ENCODE data around the gene PYGM.

The PYGM gene

GRCh38 chr11:64770120-64770519 lies 10.3 kb upstream of the PYGM start:
- ATAC-seq (replicated peaks; ENCODE audit: extremely low read depth, poor library complexity, severe bottlenecking) = no peak
- DNase-seq (ENCODE audit: low spot score in 2 of 2) = no peak
- Mint-ChIP-seq H3K36me3 (ENCODE audit: insufficient read depth) (peaks cover 96% of the 10 kb centered on the region), H3K27ac (ENCODE audit: low read depth) (no peak overlapping the region), H3K4me3 (no peak overlapping the region), H3K9me3 (no peaks in the 10 kb centered on the region), H3K27me3 (no peaks in the 10 kb centered on the region), H3K4me1 (peaks cover 86% of the 10 kb centered on the region)

DNA sequence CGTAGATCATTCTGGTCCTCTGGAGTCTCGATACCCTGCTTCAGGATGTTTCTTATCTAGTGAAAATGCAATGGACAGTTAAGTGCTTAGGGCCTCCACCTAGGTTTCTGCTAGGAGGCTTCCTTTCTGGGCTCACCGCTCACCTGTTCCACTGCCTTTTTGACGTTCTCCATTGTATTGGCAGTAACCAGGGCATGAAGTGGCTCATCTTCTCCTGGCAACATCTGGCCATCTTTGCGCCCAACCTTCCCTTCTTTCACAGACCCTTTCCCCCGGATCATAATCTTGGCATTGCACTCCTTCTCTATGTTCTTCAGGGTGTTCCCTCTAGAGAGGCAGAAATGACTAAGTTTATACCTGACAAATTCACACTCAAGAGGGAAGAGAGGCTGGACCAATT lies 9.5 kb upstream of the PYGM start:
- peak overlapping the region; percentile 22 for H3K27ac Mint-ChIP-seq (ENCODE audit: low read depth)
- peaks cover 88% of the 10 kb centered on the region for H3K4me1 Mint-ChIP-seq
- ATAC-seq (replicated peaks; ENCODE audit: extremely low read depth, poor library complexity, severe bottlenecking) = no peak
- no peaks in the 10 kb centered on the region for H3K9me3 Mint-ChIP-seq
- DNase-seq (ENCODE audit: low spot score in 2 of 2) = no peak
- H3K36me3 Mint-ChIP-seq (ENCODE audit: insufficient read depth) = peaks cover 96% of the 10 kb centered on the region
- no peaks in the 10 kb centered on the region for H3K27me3 Mint-ChIP-seq
- H3K4me3 Mint-ChIP-seq = peak overlapping the region; percentile 5

DNA sequence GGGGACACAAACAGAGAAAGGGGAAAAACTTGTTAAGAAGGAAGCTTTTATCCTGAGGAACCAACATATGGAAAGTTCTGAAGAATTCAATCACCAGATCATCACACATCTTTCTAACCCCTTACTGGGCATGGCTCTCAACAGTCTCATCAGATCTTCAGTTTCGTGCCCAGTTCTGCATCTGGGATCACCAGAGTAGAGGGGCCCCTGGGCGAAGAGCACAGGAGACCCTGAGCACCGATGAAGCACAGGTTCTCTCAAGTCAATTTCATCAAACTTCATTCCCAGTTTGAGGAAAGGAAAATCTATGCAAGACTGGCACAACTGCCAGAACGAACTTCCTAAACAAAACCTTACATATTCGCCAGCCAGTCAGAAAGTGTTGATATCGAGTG lies 8.5 kb upstream of the PYGM start:
- peaks cover 88% of the 10 kb centered on the region for H3K4me1 Mint-ChIP-seq

GRCh38 chr11:64767344-64768299 lies 7.8 kb upstream of the PYGM start:
- peak; percentile 71 to 85 for DNase-seq (ENCODE audit: low spot score in 2 of 2)
- Mint-ChIP-seq H3K9me3 (no peaks in the 10 kb centered on the region), H3K27me3 (no peaks in the 10 kb centered on the region), H3K27ac (ENCODE audit: low read depth) (peak overlapping the region; percentile 89), H3K36me3 (ENCODE audit: insufficient read depth) (peaks cover 95% of the 10 kb centered on the region), H3K4me1 (peaks cover 88% of the 10 kb centered on the region), H3K4me3 (peak overlapping the region; percentile 71)
- peak; percentile 16 for ATAC-seq (replicated peaks; ENCODE audit: extremely low read depth, poor library complexity, severe bottlenecking)

More for the DNA sequence above, 8.5 kb upstream of the PYGM start:
- H3K9me3 Mint-ChIP-seq = no peaks in the 10 kb centered on the region
- H3K4me3 Mint-ChIP-seq = peak overlapping the region; percentile 71
- no peak for DNase-seq (ENCODE audit: low spot score in 2 of 2)
- peaks cover 95% of the 10 kb centered on the region for H3K36me3 Mint-ChIP-seq (ENCODE audit: insufficient read depth)
- H3K27me3 Mint-ChIP-seq = no peaks in the 10 kb centered on the region
- peak overlapping the region; percentile 89 for H3K27ac Mint-ChIP-seq (ENCODE audit: low read depth)
- no peak for ATAC-seq (replicated peaks; ENCODE audit: extremely low read depth, poor library complexity, severe bottlenecking)

DNA sequence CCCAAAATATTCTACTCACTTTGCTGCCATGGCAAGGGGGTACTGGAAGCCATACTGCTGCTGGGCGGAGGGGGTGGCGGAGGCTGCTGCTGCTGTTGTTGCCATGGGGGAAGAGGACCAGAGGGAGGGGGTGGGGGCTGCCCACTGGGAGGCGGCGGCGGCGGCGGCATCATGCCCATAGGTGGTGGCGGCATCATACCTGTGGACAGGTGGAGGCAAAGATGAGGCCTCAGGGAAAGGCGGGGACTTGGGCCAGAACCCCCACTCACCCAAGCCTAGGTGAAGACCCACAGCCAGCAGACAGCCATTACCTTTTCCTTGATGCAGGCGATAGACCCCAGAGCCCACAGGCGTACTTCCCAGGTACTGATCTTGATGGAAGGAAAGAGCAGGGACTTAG lies 7.1 kb upstream of the PYGM start:
- no peaks in the 10 kb centered on the region for H3K27me3 Mint-ChIP-seq
- H3K9me3 Mint-ChIP-seq = no peaks in the 10 kb centered on the region
- H3K4me3 Mint-ChIP-seq = peak overlapping the region; percentile 53
- no peak for ATAC-seq (replicated peaks; ENCODE audit: extremely low read depth, poor library complexity, severe bottlenecking)
- H3K36me3 Mint-ChIP-seq (ENCODE audit: insufficient read depth) = peaks cover 94% of the 10 kb centered on the region
- peak overlapping the region; percentile 89 for H3K27ac Mint-ChIP-seq (ENCODE audit: low read depth)
- H3K4me1 Mint-ChIP-seq = peaks cover 88% of the 10 kb centered on the region
- no peak for DNase-seq (ENCODE audit: low spot score in 2 of 2)

DNA sequence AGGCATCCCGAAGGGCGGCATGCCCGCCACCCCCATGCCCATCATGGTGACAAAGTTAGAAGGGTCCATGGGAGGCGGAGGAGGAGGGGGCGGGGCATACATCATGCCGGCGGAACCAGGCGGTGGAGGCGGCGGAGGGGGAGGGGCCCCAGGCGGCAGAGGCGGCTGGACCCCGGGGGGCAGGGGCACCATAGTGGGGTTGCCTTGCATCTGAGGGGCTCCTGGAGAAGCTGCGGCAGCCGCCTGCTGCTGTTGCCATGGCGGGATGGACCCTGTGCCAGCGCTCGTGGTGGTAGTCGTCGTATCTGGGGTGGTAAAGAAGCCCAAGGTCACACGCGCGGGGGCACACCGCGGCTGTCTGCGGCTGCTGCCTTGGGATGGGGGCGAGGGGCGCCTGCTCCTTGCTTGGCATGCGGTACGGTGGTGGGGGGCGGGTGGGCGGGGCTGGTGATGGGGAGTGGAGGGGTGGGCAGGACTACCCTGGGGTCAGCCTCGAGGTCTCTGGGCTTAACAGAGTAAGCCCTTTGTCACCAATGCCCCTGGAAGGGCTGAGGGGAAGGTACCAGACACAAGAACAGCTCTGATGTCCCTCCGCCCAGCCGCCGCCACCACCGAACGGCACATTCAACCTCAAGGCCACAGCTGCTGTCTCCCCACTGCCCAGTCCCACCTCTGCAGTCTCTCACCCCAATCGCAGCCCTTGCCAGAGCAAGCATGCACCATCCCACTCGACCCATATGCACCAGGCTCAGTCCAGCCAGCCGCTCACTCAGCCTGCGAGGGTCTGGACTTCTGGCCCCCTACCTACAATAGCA lies 6.3 kb upstream of the PYGM start:
- Mint-ChIP-seq H3K27ac (ENCODE audit: low read depth) (peak overlapping the region; percentile 89), H3K36me3 (ENCODE audit: insufficient read depth) (peaks cover 92% of the 10 kb centered on the region)

DNA sequence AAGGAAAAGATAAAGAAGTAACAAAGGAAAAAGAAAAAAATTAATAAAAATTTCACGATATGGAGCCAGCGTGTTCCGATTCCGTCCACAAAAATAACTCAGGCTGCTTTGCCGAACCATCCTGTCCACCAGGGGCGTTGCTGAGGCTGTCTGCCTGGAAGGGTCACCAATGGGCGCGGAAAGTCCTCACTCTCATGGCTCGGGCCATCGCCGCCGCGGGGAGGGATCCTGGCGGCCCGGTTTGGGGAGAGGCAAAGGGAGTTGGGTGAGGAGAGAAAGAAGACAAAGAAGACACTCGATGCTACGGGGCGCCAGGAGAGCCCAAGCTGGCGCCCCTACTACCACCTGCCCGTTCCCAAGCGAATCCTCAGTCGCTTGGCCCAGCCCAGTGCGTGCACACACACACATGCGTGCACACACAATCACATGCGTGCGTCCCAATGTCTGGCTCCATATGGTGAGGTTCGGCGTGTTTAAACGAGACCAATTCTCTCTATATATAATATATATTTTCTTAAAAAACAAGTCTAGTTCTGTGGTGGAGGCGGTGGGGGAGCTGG lies 5.6 kb upstream of the PYGM start:
- H3K36me3 Mint-ChIP-seq (ENCODE audit: insufficient read depth) = peaks cover 90% of the 10 kb centered on the region
- H3K27me3 Mint-ChIP-seq = no peaks in the 10 kb centered on the region
- ATAC-seq (replicated peaks; ENCODE audit: extremely low read depth, poor library complexity, severe bottlenecking) = no peak
- H3K27ac Mint-ChIP-seq (ENCODE audit: low read depth) = peak overlapping the region; percentile 89
- no peaks in the 10 kb centered on the region for H3K9me3 Mint-ChIP-seq
- peaks cover 85% of the 10 kb centered on the region for H3K4me1 Mint-ChIP-seq
- H3K4me3 Mint-ChIP-seq = peak overlapping the region; percentile 76
- DNase-seq (ENCODE audit: low spot score in 2 of 2) = no peak

More for the DNA sequence above, 6.3 kb upstream of the PYGM start:
- no peaks in the 10 kb centered on the region for H3K9me3 Mint-ChIP-seq
- H3K27me3 Mint-ChIP-seq = no peaks in the 10 kb centered on the region
- peak overlapping the region; percentile 76 for H3K4me3 Mint-ChIP-seq
- DNase-seq (ENCODE audit: low spot score in 2 of 2) = no peak
- no peak for ATAC-seq (replicated peaks; ENCODE audit: extremely low read depth, poor library complexity, severe bottlenecking)
- H3K4me1 Mint-ChIP-seq = peaks cover 85% of the 10 kb centered on the region

DNA sequence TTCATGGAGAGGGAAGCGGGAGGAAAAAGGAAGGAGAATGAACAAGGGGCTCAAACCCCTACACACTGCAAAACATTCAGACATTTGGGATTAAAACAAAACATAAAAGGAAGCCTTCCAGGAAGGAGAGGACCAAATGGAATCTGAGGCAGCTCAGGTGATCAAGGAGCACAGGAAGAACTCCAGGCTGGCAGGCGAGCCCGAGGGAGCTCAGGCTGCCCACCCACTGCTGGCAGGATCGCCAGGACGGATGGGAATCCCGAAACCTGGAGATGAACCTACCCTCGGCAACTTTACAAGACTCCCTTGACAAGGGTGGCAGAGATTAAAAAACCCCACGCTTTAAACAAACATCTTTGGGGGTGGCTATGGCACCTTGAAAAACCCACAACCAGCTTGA lies 5.0 kb upstream of the PYGM start:
- DNase-seq (ENCODE audit: low spot score in 2 of 2) = no peak
- H3K36me3 Mint-ChIP-seq (ENCODE audit: insufficient read depth) = peaks cover 90% of the 10 kb centered on the region
- peaks cover 88% of the 10 kb centered on the region for H3K4me1 Mint-ChIP-seq
- H3K27ac Mint-ChIP-seq (ENCODE audit: low read depth) = peak overlapping the region; percentile 89
- ATAC-seq (replicated peaks; ENCODE audit: extremely low read depth, poor library complexity, severe bottlenecking) = no peak
- H3K9me3 Mint-ChIP-seq = no peaks in the 10 kb centered on the region
- H3K27me3 Mint-ChIP-seq = no peaks in the 10 kb centered on the region
- peak overlapping the region; percentile 76 for H3K4me3 Mint-ChIP-seq

DNA sequence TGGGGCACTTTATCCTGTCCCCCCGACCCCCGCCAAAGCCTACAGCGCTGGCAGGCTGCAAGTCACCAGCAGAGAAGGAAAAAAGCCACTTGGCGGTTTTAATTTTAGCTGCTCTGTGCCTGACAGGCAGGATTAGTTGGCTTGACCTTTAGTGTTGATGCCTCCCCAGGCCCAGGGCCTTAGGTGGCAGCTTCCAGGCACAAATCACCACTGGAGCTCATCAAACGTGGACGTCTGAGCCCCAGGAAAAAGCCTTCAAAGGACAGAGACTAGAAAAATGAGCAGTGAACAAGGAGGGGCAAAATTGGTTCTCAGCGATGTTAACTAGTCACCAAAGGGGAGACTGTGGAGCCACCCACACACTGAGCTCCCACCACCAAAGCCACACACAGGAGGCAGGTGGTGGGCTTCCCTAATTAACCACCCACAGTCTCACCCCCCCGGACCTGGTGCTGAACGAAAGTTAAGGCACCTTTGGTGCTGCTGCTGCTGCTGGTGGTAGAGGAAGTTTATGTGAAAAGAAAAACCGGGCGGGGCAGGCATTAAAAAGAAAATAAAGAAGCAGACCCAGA lies 4.4 kb upstream of the PYGM start:
- Mint-ChIP-seq H3K36me3 (ENCODE audit: insufficient read depth) (peaks cover 87% of the 10 kb centered on the region), H3K4me1 (peaks cover 86% of the 10 kb centered on the region)
- ATAC-seq (replicated peaks; ENCODE audit: extremely low read depth, poor library complexity, severe bottlenecking) = peak; percentile 70

GRCh38 chr11:64763526-64764039 lies 3.8 kb upstream of the PYGM start:
- DNase-seq (ENCODE audit: low spot score in 2 of 2) (no peak), ATAC-seq (replicated peaks; ENCODE audit: extremely low read depth, poor library complexity, severe bottlenecking) (no peak)
- peak overlapping the region; percentile 76 for H3K4me3 Mint-ChIP-seq
- peak overlapping the region; percentile 89 for H3K27ac Mint-ChIP-seq (ENCODE audit: low read depth)
- no peaks in the 10 kb centered on the region for H3K9me3 Mint-ChIP-seq
- no peaks in the 10 kb centered on the region for H3K27me3 Mint-ChIP-seq
- peaks cover 83% of the 10 kb centered on the region for H3K36me3 Mint-ChIP-seq (ENCODE audit: insufficient read depth)
- peaks cover 83% of the 10 kb centered on the region for H3K4me1 Mint-ChIP-seq

More for the DNA sequence above, 4.4 kb upstream of the PYGM start:
- peak overlapping the region; percentile 76 for H3K4me3 Mint-ChIP-seq
- no peaks in the 10 kb centered on the region for H3K9me3 Mint-ChIP-seq
- H3K27ac Mint-ChIP-seq (ENCODE audit: low read depth) = peak overlapping the region; percentile 89
- DNase-seq (ENCODE audit: low spot score in 2 of 2) = peak in 1 of 2 donors; percentile 73
- H3K27me3 Mint-ChIP-seq = no peaks in the 10 kb centered on the region

DNA sequence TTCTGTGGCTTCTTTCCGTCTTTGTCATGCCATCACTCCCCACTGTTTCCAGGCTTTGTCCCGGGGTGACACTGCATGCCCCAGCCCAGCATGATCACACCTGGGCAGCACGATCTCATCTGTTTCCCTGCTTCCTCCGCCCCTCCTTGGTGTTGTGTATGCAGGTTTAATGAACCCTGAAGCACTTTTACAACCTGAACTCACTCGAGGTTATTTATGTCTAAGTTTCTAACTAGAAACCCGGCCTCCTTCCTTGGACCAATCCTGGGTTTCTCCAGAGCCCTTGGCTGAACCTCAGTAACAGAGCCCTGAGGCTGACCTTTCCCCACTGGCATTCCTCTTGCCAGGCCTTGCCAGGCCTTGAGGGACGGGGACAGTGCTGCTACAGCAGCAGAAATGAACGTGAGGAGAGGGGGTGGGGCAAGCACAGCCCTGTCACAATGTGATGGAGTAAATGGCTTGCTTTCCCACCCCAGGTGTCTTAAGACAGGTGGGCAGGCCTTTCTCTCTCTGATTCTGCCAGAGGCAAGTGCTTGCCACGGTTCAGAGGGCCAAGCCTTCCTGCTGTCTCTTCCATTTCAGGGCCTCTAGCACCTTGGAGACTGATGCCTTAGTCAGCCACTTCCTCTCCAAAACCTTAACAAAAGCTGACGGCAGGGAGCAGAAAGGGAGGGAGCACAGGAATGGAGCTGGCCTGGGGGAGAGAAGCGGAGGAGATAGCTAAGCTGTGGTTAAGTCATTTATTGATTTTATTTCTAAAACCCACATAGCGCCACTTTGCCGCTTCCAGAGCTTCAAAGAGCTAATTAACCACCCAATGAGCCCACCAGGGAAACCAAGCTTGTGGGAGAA lies 3.1 kb upstream of the PYGM start:
- Mint-ChIP-seq H3K36me3 (ENCODE audit: insufficient read depth) (peaks cover 78% of the 10 kb centered on the region), H3K4me3 (peak overlapping the region; percentile 76), H3K27me3 (no peaks in the 10 kb centered on the region), H3K4me1 (peaks cover 78% of the 10 kb centered on the region), H3K27ac (ENCODE audit: low read depth) (peak overlapping the region; percentile 89), H3K9me3 (no peaks in the 10 kb centered on the region)
- no peak for DNase-seq (ENCODE audit: low spot score in 2 of 2)
- peak; percentile 9 for ATAC-seq (replicated peaks; ENCODE audit: extremely low read depth, poor library complexity, severe bottlenecking)

All from central memory CD8-positive, alpha-beta T cell (primary cell).